PFSK-1 (cell line): ENCODE data around the gene NBEA.

Experiments
- POLR2AphosphoS5 ChIP-seq: IDR thresholded peaks from 2 replicates; pipeline ENCODE4 v1.6.1; 2012; ENCODE audit warnings: low read depth, mild to moderate bottlenecking, control low read depth, low read length, moderate library complexity
- TAF1 ChIP-seq: IDR thresholded peaks from 2 replicates; pipeline ENCODE4 v1.6.1; 2012; ENCODE audit warnings: low read length, control low read depth, borderline replicate concordance; ENCODE audit not compliant: insufficient read depth
- TF ChIP-seq, protein P1 (sequence below), 2 experiments: IDR thresholded peaks; 2 replicates each; pipeline versions ENCODE4 v1.6.1 to v1.8.0; 2011 to 2012; ENCODE audit warnings: low read depth in 2 of 2, low read length in 2 of 2, control low read depth in 1 of 2, inconsistent platforms in 1 of 2, mild to moderate bottlenecking in 1 of 2, moderate library complexity in 1 of 2; ENCODE audit not compliant: insufficient read depth in 1 of 2

DNA sequence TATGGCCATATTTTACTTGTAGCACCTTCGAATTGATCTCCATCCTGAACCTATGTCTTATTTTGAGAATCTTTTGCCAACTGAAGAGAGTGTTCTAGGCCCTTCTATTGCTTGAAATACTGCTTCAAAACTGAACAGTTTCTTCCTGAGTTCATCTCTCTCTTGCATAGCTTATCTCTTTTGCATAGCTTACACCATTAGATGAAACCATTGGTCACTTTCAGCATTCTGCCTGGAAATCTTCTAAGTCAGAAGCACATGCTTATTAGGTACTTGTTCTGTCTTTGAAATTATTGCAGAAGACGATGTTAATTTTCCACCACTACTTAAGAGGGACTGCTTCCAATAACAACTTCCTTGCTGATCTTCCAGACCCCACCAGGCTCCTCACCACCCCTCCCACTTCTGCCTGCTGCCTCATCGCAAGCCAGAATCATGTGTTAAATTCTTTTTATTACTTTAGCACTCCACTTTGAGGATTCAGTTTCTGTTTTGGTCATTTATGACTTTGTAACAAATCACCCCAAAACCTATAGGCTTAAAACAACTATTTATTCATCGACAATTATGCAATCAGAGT lies 656.8 kb downstream of the NBEA start:
- TF ChIP-seq POLR2AphosphoS5: no peak
- TF ChIP-seq, protein P1, sequence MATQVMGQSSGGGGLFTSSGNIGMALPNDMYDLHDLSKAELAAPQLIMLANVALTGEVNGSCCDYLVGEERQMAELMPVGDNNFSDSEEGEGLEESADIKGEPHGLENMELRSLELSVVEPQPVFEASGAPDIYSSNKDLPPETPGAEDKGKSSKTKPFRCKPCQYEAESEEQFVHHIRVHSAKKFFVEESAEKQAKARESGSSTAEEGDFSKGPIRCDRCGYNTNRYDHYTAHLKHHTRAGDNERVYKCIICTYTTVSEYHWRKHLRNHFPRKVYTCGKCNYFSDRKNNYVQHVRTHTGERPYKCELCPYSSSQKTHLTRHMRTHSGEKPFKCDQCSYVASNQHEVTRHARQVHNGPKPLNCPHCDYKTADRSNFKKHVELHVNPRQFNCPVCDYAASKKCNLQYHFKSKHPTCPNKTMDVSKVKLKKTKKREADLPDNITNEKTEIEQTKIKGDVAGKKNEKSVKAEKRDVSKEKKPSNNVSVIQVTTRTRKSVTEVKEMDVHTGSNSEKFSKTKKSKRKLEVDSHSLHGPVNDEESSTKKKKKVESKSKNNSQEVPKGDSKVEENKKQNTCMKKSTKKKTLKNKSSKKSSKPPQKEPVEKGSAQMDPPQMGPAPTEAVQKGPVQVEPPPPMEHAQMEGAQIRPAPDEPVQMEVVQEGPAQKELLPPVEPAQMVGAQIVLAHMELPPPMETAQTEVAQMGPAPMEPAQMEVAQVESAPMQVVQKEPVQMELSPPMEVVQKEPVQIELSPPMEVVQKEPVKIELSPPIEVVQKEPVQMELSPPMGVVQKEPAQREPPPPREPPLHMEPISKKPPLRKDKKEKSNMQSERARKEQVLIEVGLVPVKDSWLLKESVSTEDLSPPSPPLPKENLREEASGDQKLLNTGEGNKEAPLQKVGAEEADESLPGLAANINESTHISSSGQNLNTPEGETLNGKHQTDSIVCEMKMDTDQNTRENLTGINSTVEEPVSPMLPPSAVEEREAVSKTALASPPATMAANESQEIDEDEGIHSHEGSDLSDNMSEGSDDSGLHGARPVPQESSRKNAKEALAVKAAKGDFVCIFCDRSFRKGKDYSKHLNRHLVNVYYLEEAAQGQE (IDR thresholded peaks at IDR 0.05; ENCODE audit: insufficient read depth in 1 of 2, low read depth in 2 of 2, low read length in 2 of 2): no peak
- TF ChIP-seq TAF1: no peak
